GM13976 (cell line): ENCODE data around the gene HES1.

Experiments
- DNase-seq: peaks from one replicate; pipeline ENCODE4 v3.0.0; 2012; ENCODE audit warnings: low spot score
- CTCF ChIP-seq: IDR thresholded peaks from 2 replicates; pipeline ENCODE4 v1.5.1; 2012; ENCODE audit warnings: borderline replicate concordance, mild to moderate bottlenecking; ENCODE audit not compliant: insufficient read depth; ENCODE audit errors: extremely low read depth, missing control alignments, control extremely low read depth
- in situ Hi-C: fragments of 300-500 bp; cut with MboI; formaldehyde crosslinking; loops from one replicate; pipeline ENCODE4 v1.12.0; 2022; ENCODE audit warnings: low sequenced_read_pairs, mixed read lengths, inconsistent platforms; ENCODE audit not compliant: unreplicated experiment

HES1 gene

GRCh38 chr3:194139814-194140391 is 4.0 kb downstream of the HES1 start:
- in situ Hi-C loops, result loop anchor here (10.0 to 25.0 kb wide), 2 partner anchors 175 to 353 kb away; no protein-coding TSS in a partner anchor
- no peak for TF ChIP-seq CTCF

GRCh38 chr3:194140520-194141414 is 4.8 kb downstream of the HES1 start:
- in situ Hi-C loops, result loop anchor here (25.0 kb wide), 1 partner anchor 353 kb away; no protein-coding TSS in a partner anchor
- TF ChIP-seq CTCF, result no peak
- peak; percentile 52 for DNase-seq

More at GRCh38 chr3:194139814-194140391, 4.0 kb downstream of the HES1 start:
- no peak for DNase-seq

- in situ Hi-C loops, result loop anchor here (25.0 kb wide), 1 partner anchor 354 kb away; no protein-coding TSS in a partner anchor
- peak; percentile 86 for DNase-seq
- TF ChIP-seq CTCF, result no peak
These were observed 5.6 kb downstream of the HES1 start for GRCh38 chr3:194141415-194142155.

- TF ChIP-seq CTCF, result no peak
- in situ Hi-C loops, result loop anchor here (25.0 kb wide), 1 partner anchor 355 kb away; no protein-coding TSS in a partner anchor
- no peak for DNase-seq
These were observed 6.4 kb downstream of the HES1 start for GRCh38 chr3:194142156-194142910.

- TF ChIP-seq CTCF, result no peak
- in situ Hi-C loops, result loop anchor here (25.0 kb wide), 1 partner anchor 358 kb away; no protein-coding TSS in a partner anchor
- no peak for DNase-seq
These were observed 9.8 kb downstream of the HES1 start for GRCh38 chr3:194145702-194146101.
